ENCODE results near the gene SREBF2.

SREBF2 gene

DNA sequence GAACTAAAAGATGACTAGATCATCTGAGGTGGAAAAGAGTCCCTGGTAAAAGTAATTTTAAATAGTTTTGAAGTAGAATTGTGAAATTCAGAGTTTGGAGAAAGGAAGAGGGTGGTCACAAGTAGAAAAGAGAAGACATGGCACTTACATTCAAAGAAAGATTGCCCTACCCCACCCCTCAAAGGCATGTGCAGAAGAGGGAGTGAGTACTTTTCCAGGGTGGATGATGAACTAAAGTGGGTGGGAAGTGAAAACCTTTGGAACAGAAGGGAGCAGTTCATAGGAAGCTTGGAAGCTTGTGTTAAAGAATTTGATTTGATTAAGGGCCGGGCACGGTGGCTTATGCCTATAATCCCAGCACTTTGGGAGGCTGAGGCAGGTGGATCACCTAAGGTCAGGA lies 23.6 kb downstream of the SREBF2 start:
- Histone ChIP-seq H3K27me3 (no peaks in the 10 kb centered on the region), H3K9me3 (no peaks in the 10 kb centered on the region), H3K4me3 (no peak overlapping the region), H3K27ac (no peak overlapping the region), H3K36me3 (no peaks in the 10 kb centered on the region), H3K4me1 (peaks cover 0 to 4% (median 2%) of the 10 kb centered on the region in 4 donors)
- TF ChIP-seq, protein P1, sequence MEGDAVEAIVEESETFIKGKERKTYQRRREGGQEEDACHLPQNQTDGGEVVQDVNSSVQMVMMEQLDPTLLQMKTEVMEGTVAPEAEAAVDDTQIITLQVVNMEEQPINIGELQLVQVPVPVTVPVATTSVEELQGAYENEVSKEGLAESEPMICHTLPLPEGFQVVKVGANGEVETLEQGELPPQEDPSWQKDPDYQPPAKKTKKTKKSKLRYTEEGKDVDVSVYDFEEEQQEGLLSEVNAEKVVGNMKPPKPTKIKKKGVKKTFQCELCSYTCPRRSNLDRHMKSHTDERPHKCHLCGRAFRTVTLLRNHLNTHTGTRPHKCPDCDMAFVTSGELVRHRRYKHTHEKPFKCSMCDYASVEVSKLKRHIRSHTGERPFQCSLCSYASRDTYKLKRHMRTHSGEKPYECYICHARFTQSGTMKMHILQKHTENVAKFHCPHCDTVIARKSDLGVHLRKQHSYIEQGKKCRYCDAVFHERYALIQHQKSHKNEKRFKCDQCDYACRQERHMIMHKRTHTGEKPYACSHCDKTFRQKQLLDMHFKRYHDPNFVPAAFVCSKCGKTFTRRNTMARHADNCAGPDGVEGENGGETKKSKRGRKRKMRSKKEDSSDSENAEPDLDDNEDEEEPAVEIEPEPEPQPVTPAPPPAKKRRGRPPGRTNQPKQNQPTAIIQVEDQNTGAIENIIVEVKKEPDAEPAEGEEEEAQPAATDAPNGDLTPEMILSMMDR (IDR thresholded peaks at IDR 0.05): no peak
- intact Hi-C loops (cut with DNase I; ENCODE audit: low total_unique reads): no loop called here
- no peak for DNase-seq

DNA sequence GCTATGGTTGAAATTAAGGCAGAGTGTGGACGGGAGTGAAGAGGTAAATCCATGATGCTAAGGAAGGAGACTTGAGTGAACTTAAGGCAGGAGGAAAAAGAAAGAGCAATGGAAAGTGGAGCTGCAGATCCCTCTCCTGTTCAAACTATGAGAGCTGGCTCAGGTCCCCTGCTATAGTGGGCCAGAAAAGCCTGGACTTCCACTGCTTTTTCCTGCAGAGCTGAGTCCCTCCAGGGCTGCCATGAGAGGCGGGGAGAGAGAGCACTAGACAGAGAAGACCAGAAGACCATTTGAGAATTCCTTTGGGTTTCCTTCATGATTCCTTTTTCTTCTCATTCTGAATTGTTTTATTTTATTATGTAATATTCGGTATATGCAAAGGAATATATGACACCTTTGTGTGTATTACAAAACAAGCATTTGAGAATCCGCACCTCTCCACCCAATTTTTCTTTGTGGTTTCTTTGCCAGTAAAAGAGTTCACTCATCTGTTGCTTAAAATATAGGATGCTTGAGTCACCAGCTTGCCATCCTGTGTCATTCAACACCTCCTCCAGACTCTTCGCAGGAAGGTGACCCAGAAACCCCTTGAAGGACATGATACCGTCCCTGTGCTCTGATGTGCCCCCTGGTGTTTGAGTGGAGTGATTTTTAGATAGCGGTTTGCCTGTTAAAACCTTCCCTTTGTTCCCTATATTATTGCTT lies 24.4 kb downstream of the SREBF2 start:
- Histone ChIP-seq H3K9me3 (no peaks in the 10 kb centered on the region), H3K27me3 (no peaks in the 10 kb centered on the region), H3K27ac (no peak overlapping the region), H3K36me3 (no peaks in the 10 kb centered on the region), H3K4me3 (no peak overlapping the region), H3K4me1 (peaks cover 0 to 7% (median 2%) of the 10 kb centered on the region in 4 donors)
- peak in 1 of 2 donors; percentile 22 for DNase-seq
- TF ChIP-seq, protein P1 (IDR thresholded peaks at IDR 0.05): peak; percentile 43 to 48
- intact Hi-C loops (cut with DNase I; ENCODE audit: low total_unique reads): no loop called here

DNA sequence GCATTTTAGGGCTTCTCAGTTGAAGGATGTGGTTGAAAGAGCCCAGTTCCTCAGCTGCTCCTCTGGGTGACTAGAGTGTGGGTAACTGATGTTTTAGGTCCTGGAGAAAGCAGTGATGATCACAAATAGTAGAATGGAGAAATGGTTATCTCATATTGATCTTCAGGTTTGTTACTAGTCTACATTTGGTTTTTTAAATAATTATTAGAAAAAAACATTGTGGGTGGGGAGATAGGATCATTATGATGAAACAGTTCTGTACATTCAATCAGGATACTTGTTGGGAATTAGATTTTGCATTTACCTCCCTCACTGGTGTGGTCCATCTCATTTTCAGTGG lies 24.9 kb downstream of the SREBF2 start:
- DNase-seq: no peak
- Histone ChIP-seq H3K4me1 (peaks cover 0 to 12% (median 4%) of the 10 kb centered on the region in 4 donors), H3K27me3 (no peaks in the 10 kb centered on the region), H3K4me3 (no peak overlapping the region), H3K36me3 (no peaks in the 10 kb centered on the region), H3K27ac (no peak overlapping the region), H3K9me3 (no peaks in the 10 kb centered on the region)
- intact Hi-C loops (cut with DNase I; ENCODE audit: low total_unique reads): no loop called here
- TF ChIP-seq, protein P1 (IDR thresholded peaks at IDR 0.05): no peak

DNA sequence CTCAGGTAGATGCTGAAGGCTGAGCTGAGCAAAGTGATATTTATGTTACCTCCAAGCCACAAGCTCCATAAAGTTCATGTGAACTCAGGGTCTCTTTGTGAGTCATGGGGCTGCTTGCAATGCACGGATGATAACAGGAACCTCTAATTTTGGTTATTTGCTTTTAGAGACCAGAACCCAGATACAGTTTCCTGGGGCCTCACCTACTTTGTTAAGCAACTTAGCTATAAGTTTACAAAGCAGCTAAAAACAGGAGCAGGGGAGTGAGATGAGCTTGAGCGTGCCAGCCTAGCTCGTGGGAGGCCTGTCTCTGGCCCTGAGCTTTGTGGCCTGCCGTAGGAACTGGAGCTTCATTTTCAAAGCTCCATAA lies 29.2 kb downstream of the SREBF2 start:
- peaks cover 0 to 16% (median 6%) of the 10 kb centered on the region in 4 donors for H3K4me1 ChIP-seq
- H3K9me3 ChIP-seq: no peaks in the 10 kb centered on the region
- no peak overlapping the region for H3K27ac ChIP-seq
- no peak overlapping the region for H3K4me3 ChIP-seq
- DNase-seq: no peak
- intact Hi-C loops (cut with DNase I; ENCODE audit: low total_unique reads): no loop called here
- TF ChIP-seq, protein P1 (IDR thresholded peaks at IDR 0.05): no peak
- H3K36me3 ChIP-seq: peaks cover 4 to 7% (median 5%) of the 10 kb centered on the region in 3 donors
- H3K27me3 ChIP-seq: no peaks in the 10 kb centered on the region

DNA sequence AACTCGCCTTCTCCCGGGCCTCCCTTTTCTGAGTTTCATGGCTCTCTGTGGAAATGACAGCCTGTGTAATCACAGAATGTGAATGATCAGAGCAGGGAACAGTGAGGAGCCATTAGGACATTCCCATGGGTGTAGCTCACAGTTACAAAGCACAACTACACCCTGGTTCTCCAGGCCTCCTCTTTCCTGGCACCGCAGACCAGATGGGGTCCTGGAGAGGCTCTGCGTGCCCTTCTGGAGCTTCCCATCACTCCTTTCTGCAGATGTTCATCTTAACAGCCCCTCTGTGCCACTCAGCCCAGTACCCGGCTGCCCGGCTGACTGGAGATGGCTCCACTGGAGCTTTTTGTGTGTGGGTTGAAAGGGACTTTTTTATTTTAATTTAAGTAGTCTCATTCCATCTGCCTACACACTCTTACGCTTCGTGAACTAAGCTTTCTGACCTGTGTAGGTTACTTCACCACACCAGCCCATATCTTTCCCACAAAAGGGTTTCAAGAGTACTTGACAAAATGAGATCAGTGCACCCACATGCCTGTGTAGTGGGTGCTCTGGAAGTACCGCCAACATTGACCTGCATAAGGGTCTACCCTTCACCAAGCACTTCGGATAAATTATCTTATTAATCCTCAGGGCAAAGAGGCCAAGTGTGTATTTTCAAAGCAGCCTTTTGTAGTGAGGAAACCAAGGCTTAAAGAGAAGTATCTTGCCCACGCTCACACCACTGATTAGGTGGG lies 29.8 kb downstream of the SREBF2 start:
- no peaks in the 10 kb centered on the region for H3K27me3 ChIP-seq
- H3K9me3 ChIP-seq: no peaks in the 10 kb centered on the region
- intact Hi-C loops (cut with DNase I; ENCODE audit: low total_unique reads): no loop called here
- no peak for DNase-seq
- no peak overlapping the region for H3K4me3 ChIP-seq
- H3K36me3 ChIP-seq: peaks cover 7 to 12% (median 10%) of the 10 kb centered on the region in 3 donors
- peak overlapping the region in 1 of 2 donors; percentile 31 for H3K27ac ChIP-seq
- TF ChIP-seq, protein P1 (IDR thresholded peaks at IDR 0.05): no peak
- peaks cover 0 to 16% (median 6%) of the 10 kb centered on the region in 4 donors for H3K4me1 ChIP-seq

All from tibial artery (tissue), 4 donors.